Measurements from ENCODE around the gene FGD3.

GRCh38 chr9:93010056-93010455, 62.7 kb downstream of the FGD3 start:
- no peak for TF ChIP-seq CTCF (IDR thresholded peaks at IDR 0.05)
- TF ChIP-seq POLR2AphosphoS5 (IDR thresholded peaks at IDR 0.05; ENCODE audit: insufficient read depth in 1 of 2, low read depth in 1 of 2), result no peak

Data from vagina (tissue), 2 donors.